Activated CD8-positive, alpha-beta memory T cell treated with anti-CD3 and anti-CD28 coated beads for 1 hour (primary cell): ENCODE results near the gene FRMPD4.

Experiments
- DNase-seq, 2 donors: peaks; one replicate each; pipeline ENCODE4 v3.0.0-alpha.2; 2020; ENCODE audit warnings: low read depth in 1 of 2; ENCODE audit errors: extremely low read depth in 1 of 2

The FRMPD4 gene

DNA sequence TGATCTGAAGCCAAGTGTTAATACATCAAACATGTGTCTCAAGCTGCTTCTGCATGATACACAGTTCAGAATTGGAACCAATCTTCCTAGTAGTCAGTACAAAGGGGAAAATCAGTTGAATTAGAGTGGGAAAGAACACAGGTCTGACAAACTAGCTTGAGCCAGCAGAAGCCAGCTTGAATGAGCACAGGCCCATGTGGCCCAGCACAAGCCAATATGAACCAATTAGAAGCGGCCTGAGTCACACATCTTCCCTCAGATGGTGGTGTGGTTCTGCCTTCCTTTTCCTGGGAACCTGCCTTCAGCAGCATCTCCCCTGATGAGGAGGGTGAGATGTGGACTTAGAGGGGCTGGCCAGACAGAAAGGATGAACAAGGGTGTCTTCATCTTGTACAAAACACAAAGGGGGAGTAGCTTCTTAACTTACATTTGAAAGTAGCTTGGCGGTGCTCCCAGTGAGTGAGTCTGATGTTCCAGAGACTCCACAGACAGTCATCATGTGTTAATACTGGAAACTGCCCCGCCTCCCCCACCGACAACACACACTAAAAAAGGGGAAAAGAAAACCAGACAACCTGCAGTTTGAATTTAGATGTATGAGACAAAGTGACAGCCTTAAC is 72.0 kb downstream of the FRMPD4 start:
- DNase-seq = no peak

DNA sequence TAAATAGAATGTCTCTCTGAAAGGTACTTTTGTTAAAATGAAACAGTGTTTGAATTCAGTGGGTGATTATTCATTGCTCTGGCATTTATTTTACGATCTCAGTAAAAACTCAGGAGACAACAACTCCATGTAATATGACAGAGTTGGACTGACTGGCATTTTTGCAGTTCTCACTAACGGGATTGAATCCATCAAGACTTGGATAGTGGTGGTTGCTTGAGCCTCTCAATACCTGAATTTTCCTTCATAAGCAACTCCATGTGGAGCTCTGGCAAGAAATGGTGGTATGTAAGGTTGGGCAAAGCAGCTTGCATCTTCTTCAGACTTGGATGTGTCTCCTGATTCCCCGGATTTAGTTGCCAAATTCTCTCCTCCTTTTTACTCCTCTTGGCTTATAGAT is 72.7 kb downstream of the FRMPD4 start:
- no peak for DNase-seq

DNA sequence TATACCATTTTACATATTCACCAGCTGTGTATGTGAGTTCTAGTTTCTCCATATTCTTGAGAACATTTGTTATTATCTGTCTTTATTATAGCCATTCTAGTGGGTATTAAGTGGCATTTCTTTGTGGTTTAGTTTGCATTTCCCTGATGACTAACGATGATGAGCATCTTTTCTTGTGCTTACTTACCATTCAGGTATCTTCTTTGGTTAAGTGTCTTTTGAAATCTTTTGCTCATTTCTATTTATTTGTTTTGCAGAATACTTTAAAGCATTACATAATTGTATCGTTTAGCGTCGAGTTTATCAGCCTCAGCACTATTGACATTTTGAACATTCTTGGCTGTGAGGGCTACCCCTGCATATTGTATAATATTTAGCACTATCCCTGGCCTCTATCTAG is 85.4 kb downstream of the FRMPD4 start:
- DNase-seq = no peak

DNA sequence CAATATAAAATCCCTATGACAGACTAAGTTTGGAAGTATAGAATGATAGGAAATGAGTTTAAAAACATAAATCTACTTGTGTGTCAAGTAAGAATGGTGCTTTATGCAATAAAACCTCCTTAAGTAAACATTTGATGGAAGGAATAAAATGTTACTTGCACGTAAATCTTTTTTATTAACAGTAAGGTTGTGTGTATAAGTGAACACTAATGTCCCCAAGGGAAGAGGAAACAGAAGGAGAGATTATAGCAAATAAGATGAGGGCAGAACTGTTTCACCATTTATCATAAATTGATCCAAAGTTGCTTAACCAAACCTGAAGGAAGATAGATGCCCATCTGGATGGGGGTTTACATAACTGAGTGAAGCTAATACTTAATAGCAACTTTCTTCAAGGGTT is 86.8 kb downstream of the FRMPD4 start:
- DNase-seq = no peak

DNA sequence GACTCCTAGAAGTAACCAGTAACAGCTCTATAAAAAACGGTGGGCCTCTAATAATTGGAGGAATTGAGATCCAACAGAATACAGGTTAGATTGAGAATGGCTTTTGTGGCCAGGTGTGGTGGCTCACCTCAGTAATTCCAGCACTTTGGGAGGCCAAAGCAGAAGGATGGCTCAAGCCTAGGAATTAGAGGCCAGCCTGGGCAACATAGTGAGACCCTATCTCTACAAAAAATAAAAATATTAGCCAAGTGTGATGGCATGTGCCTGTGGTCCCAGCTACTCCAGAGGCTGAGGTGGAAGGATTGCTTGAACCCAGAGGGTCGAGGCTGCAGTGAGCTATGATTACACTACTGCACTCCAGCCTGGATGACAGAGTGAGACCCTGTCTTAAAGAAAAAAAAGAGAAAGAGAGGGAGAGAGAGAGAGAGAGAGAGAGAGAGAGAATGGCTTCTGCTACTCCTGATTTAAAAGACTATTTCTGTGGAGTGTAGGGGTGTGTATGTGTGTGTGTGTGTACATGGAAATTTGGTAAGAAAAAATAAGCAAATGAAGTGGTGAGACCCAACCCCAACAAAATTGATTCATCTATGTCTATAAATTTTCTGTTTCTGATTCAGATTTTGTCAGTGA is 89.3 kb downstream of the FRMPD4 start:
- DNase-seq = no peak

DNA sequence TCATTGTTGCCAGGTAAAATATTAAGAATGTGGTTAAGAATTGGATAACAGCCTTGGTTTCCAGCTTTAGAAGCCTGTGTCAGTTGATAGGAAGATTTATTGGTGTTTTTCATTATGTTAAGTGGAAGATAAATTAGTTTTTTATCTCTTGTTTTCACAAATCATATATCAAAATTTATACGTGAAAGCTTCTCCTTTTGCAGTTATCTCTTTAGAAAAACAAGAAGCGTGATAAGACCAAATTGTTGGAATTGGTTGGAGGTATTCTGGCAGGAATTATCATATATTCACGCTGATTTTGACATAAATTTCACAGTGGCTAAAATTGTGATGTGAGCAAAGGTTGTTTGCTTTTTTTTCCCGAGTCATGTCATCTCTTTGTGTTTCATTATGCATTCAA is 90.6 kb downstream of the FRMPD4 start:
- DNase-seq = no peak

DNA sequence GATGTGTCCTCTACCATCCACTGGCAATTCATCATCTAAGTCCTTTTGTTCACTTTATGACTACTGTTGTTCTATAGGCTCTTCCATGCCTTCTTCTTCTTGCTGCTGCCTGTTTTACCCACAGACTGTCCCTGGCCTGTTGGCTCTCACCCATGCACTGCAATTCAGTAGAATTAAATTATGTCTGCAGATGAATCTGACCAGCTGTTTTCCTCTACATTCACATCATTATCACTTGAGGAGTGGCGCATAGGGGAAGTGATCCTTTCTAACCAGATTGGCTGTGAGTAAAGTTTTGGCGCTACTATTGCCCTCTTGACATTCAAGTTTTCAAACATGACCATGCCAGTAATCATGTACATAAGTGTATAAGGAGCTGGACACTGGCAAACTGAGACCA is 91.7 kb downstream of the FRMPD4 start:
- DNase-seq = no peak

DNA sequence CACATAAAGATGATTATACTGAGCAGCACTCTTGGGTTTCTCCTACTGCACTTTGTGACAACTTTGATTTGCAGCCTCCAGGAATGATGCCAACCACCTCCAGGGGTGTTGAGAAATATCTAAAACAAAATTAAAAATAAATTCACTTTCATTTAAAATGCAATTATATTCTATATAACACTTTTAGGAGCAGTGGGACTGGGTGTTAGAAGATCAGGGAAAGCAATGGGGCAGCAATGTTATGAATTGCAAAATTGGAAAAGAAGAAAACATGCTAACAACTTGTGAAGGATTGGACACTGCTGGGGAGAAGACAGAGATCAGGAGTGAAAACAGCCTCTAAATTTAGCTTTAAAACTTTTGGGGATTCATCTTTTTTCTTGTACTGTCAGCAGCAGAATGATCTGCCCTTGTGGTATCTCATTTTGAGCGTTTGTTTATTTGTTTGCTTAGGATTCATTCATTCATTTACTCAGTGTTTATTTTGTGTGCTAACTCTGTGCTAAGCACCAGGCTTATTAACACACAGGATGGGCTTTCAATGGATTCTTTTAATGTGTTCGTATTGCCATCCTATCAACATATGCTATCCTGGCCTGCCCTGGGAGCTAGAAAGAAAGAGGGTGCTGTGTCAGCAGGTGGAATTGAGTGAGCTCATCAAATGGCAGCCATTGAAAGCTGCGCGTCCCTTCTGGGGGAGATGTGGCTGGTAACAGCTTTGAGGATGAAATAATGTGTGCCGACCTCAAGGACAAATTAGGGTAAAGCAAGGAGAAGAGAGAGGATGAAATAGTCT is 96.5 kb downstream of the FRMPD4 start:
- DNase-seq = no peak

DNA sequence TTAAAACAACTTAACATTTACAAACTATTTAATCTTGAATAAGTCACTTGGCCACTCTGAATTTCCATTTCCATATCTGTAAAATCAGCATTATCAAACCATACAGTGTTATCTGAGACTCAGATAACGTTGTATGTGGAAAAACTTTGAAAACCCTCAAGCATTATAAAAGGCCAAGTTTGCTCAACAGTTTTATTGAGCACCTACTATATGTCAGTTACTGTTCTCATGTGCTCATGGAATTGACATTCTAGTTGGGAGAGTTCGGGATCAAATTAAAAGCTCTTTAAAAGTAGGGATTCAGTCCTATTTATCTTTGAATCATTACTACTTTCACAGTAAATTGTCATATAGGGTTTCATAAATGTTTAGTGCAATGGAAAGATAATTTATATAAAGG is 97.9 kb downstream of the FRMPD4 start:
- DNase-seq = no peak

DNA sequence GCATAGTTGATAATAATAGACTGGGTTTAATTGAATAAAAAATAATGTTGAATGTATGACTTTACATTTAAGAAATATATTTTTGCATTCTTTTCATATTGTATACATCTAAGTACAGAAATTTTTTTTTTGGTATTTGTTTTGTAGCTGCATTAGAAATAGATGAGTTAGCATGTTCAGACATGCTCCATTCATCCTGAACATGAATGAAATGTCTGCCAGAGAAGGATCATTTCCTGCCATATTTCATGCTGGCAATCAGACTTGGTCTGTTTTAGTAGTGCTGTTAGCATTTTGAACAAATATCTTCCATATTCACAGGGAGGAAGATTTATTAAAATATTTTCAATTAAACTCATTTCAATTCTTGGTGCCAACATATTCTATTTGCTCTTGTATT is 98.9 kb downstream of the FRMPD4 start:
- DNase-seq = no peak

DNA sequence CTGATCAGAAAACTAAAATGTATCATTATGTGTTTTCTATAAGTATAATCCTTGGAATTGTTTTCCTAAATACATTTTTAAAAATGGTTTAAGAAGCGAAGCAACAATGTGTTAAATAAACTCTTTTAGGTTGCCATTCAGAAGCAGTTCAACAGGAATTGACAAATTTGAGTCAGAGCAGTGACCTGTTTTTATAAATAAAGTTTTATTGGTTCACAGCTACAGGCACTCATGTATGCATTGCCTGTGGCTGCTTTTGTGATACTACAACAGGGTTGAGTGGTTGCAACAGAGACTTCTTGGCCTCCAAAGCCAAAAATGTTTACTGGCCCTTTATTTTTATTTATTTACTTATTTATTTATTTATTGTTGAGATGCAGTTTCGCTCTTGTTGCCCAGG is 99.5 kb downstream of the FRMPD4 start:
- no peak for DNase-seq

DNA sequence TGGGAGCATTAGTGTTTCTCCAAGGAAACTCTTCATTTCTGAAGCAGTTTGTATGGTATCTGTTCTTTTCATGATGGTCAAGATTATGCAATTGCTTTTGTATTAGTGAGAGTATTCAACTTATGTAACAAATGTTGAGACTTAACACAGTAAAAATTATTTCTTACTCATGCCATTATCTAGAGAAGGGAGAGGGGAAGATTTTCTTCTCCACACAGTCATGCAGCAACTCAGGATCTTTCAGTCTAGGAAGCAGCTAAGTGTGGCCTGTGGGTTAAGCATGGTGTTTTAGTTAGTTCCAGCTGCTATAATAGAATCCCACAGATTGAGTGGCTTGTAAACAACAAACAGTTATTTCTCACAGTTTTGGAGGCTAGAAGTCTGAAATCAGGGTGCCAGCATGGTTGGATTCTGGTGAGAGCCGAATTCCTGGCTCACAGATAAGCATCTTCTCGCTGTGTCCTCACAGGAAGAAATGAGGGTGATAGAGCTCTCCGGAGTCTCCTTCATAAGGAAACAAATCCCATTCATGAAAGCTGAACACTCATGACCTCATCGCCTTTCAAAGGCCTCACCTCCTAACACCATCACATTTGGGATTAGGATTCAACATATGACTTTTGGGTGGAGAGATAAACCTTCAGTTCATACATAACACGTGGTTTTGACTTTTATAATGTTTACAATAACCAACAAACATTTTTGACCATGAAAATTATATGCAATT is 101.2 kb downstream of the FRMPD4 start:
- no peak for DNase-seq

DNA sequence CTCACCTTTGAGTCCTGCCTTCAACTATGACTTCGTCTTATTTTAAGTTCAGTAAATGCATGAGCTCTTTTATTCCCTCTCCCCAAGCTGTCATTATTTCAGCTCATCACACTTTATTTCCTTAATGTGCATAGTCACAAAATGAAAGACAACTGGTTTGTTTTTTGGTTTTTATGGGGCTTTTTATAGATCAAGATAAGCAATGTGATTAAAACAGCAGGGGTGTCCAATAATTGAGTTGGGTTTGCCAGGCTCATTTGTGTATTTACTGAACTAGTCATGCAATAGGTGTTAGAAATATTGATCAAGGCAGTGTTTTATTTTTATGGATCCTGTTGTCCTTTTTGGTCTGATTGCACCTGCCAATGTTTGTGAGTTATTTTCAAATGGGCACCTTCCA is 102.2 kb downstream of the FRMPD4 start:
- DNase-seq = no peak

DNA sequence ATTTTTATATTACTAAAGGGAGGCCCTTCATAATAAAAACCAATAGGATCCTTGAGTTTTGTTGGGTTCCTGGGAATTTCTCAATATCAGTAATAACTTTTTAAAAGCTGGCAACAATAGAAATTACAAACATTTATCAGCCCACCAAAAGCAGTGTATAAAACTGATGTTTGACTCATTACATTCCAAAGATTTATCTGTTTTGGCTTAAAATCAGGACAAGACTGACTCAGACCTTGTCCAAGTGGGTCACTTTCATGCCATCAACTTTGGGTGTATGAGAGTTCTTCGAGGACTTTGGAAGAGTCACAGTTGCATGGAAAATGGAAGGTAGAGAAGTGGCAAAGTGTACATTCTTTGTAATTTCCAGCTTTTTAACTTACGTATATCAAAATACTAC is 102.8 kb downstream of the FRMPD4 start:
- DNase-seq = no peak

DNA sequence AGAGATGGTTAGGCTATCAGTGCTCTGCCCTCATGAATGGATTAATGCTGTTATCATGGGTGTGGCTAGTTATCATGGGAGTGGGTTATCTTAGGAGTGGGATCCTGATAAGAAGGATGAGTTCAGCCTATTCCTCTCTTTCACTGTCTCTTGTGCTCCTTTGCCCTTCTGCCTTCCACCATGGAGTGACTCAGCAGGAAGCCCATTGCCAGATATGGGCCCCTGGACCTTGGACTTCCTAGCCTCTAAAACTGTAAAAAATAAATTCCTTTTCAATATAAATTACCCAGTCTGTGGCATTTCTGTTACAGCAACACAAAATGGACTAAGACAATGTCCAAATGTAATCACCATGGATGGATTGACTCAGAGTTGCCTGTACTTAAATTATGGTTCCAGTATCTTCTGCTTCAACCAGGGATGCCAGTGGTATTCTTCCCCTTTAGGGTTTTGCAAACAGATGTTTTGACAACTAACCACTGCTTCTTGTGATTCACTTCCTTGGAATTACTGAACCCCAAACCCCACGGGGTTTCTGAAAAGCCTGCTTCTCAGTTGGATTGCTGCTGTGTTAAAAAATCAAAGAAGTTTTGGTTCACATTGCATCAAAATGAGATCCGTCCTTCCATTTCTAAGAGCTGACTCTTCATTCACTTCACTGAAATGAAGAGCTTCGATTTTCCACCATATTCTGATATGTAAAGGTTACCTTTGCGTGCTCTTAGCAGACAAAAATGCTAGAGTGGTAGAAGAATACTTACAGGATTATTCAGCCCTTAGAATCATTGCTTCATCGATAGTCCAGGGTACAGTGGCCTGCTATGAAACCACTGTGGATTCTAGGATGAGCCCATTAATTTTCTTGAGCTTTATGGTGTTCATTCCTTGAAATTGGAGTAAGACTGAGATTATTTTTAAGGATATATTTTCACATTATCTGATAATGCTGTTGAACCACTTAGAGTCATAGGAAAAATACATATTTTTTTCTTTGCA is 107.7 kb downstream of the FRMPD4 start:
- DNase-seq = no peak

DNA sequence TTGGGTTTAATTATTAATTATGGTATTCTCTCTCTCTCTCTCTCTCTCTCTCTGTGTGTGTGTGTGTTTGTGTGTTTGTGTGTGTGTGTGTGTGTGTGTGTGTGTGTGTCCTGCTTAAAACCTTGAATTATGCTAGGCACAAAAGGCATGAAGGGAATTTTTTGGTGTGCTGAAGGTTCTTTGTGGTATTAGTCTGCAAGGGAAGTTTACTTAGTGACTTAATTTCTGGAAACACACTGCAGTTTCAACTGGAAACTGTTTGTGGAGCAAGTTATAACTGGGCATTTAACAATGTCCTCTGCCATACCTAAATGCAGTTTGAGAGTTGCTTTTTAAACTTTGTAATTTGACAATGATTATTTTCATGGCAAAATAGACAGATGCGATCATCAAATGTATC is 111.7 kb downstream of the FRMPD4 start:
- no peak for DNase-seq

DNA sequence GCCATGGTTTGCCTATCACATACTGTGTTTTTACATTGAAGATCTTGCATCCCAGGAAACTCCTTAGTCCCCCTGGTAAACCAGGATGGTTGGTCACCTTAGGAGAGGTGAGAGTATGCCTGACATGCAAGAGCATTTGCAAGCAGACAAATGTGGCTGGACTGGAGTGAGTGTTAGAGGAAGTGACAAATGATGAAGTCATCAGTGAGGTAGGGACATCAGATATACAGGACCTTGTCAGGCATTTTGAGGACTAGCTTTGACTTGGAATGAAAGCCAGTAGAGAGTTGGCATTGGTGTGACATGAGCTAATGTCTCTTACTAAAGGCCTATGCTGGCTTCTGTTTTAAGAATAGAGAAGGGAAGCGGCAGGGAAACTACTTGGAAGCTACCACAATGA is 124.9 kb downstream of the FRMPD4 start:
- DNase-seq = no peak

DNA sequence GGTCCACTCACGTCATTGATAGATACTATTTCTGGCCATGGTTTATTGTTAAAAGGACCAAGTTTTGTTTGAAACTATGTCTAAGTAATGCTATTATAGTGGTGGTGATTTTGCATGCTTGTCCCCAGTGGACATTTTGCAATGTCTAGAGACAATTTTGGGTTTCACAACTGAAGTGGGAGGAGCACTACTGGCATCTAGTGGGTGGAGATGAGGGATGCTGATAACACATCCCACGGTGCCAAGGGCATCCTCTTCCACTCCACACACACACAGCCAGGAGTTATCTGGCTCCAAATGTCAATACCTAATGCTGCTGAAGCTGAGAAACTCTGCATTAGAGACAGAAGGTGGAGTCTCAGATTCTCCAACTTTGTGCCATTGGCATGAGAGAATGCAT is 131.2 kb downstream of the FRMPD4 start:
- no peak for DNase-seq

DNA sequence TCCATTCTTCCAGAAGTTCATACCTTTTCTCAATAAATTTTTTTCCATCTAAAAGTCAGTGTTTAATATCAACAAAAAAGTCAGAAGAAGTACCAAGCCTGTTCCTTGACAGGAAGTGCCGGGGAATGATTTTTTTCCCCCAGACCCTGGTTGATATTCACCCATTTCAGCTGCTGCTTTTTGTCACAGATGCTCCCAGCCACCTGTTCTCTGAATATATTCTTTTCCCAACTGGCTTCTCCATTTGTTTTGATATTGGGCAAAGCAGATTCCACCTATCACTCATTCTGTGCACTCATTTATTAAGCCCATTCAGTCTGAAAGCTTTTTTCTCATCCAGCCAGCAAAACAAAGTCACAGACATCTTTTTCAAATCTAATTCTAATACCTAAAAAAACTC is 139.9 kb downstream of the FRMPD4 start:
- no peak for DNase-seq

DNA sequence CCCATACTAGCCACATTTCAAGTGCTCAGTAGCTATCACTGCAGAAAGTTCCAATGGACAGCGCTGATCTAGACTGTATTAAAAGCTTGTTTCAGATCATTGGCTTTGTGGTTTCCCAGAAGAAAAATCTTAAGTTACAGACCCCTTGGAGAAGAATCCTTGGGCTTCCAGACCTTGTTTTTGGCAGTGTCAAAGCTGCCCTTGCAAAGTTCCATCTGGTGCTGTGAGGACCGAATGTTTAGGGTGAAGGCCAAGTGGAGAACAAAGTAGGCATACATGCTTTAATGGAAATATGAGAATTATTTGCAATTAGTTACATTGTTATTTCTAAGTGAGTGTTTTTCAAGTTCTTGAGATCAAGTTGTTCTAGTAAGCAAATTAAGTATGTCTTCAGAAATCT is 144.7 kb downstream of the FRMPD4 start:
- DNase-seq = no peak
